Embryonic facial prominence (tissue), 1 donor: ENCODE data around the gene IRX4.

Source experiments
- DNase-seq: peaks from one replicate; pipeline ENCODE4 v3.0.0-alpha.2; 2016; ENCODE audit errors: extremely low spot score

Gene IRX4

GRCh38 chr5:1914471-1914870 lies 31.7 kb upstream of the IRX4 start:
- no peak for DNase-seq

DNA sequence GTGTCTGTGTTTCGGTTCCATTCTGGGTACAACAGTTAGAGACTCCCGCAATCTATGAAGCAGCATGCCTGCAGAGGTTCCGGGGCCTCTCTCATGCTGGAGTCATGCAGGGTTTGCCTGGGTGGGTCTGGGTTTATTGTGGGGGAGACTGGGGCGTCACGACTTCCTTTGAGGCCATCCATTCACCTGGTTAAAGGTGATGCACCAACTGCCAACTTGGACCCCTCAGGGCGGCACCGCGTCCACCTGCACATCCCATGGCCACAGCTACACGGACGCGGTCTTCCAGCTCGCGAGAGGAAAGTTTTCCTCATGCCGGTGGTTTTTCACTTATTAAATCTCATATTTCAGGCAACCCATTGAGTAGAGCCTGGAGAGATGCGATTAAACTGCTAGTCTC lies 30.9 kb upstream of the IRX4 start:
- no peak for DNase-seq

DNA sequence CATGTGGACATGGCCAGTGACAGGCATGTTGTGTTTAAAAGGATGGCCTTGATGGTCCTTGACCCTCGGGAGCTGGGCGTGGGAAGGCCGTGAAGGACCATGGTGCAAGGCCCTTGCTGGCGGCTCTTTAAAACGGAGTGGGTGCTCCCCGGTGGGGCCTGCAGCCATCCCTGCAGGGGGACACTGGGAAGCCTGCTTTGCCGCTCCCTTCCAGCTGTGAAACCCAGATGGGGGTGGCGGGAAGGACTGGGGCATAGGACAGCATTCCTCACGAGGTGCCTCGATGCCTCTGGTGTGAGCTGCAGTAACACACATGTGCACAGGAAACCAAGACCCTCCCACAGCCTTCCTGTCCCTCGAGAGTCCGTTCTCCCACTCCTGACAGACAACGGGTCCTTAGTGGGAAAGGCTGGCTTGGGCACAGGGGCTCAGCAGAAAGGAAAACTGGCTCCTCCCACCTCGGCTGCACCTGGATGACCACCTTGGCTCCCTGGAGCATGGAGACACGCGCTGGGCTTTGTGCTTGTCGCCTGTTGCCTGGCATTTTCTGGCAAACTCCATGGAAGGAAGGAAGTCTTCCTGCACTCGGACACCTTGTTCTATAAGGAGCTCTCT lies 30.3 kb upstream of the IRX4 start:
- no peak for DNase-seq

DNA sequence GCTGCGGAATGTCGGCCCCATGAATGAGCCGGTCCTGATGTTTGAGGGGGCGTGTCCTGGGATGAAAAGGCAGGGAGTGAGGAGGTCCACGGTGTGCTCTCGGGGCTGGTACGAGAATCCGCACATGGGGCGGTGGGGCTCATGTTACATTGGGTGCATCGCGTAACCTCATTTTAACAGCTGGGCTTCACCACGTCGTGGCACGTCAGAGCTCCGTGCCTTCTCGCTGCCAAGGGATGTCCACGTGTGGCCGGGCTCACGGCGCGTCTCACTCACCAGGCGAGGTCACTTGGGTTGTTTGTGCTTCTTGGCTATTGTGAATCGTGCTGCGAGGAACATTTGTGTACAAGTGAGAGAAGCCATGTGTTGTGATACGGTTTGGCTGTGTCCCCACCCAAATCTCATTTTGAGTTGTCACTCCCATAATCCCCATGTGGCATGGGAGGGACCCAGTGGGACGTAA lies 29.1 kb upstream of the IRX4 start:
- no peak for DNase-seq

DNA sequence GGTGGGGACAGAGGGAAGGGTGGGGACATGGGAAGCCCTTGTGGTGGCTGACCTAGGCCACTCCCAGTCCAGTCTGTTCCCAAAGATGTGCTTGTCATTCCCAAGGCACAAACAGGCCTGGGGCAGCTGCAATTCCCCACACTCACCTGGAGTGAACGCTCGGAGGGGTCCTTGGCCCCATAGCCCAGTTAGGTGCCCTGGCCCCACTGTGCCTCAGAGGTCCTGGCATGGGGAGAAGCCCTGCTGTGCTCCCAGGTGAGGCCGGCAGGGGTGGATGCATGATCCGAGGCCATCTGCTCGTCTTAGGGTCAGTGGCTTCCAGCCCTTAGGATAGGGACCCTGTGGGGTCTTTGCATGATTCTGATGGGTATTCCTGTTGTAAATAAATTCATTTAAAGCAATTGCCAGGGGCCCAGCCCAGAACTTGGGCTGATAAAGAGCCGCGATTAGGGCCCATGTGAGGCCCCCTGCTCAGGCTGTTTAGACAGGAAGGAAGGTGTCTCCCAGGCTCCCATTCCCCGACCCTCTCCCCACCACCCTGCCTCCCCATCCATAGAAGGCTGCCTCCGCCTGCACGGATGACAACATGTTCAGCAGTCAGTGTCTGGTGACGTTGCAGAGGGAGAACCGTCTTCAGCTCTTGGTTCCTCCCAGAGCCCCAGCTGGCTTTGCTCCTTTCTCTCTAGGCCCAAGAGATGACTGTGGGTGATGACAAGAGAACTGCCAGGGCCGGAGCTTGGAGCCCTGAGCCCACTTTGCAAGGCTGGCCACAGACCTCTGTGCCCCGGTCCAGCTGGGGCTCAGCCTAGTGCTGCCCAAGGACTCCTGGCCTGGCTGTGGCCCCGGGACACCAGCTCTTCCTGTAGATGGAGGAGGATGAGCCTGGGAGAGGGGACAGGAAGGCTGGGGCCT lies 28.4 kb upstream of the IRX4 start:
- DNase-seq = no peak

DNA sequence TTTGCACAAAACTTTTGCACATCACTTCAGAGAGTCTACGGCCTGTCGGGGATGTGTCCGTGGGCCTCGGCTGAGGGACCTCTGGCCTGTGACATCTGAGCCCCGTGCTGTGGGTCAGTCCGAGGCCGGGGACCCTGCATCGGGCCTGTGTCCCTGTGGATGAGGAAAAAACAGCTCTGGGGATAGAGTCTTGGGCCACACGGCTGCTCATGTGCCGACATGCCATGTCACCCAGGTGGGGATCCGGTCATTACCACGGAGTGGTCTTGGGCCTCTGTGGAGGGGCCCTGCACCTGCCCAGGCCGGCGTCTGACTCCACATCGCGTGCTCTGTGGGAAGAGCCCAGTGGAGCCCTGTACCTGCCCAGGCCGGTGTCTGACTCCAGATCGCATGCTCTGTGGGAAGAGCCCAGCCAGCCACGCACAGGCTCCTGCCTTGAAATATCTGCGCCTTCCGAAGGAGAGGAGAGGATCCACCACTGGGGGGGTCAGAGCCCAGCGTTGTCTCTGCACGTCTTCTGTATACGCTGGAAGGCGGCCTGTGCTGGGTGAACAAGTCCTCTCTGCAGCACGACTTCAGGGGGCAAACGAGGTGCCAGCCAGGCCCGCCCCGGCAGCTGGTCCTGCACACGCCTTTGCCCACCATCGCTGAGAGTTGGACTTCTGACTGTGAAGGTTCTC lies 27.5 kb upstream of the IRX4 start:
- no peak for DNase-seq

DNA sequence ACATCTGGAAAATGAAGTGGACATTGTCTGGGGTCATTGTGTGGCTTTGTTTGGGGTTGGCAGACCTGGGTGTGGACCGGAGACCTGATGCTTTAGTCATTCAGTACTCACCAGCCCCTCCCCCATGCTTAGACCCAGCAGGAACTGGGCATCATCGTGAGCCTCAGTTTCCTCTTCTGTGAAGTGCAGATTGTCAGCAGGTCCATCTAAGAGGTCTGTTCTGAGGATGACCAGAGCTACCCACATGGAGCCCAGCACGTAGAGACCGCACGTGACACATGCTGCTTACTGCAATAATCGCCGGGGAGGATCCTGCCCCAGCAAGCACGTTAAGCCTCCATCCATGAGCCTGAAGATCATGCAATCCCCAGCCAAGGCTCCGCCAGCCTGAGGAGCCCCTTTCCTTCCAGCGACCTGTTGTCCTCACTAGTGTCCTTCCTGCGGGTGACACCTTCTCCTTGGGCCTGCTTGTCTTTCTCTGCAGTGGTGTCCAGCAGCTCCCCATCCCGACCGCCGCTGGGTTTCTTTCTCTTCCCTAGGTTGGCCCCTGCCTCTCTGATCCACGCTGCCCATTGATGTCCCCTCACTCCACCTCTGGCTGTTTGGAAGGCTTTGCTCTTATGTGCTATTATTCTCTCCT lies 26.7 kb upstream of the IRX4 start:
- no peak for DNase-seq

- no peak for DNase-seq
Observed at GRCh38 chr5:1908931-1909330, 26.2 kb upstream of the IRX4 start.

DNA sequence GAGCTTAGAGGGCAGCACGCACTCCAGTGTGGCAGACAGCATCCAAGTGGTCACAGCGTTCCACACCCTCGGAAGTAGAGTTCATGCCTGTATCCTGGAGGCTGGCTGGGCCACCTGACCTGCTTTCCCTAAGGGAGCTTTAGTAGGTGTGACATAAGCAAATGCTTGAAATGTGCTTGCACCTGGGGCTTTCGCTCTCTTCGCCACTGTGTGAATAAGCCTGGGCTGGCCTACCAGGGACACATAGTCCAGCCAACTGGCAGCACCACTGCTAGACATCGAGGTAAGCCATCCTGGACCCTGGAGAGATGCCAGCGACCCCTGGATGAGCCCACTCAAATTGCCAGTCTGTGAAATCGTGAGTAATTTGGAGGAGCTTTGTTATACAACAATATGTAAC lies 24.9 kb upstream of the IRX4 start:
- no peak for DNase-seq

- DNase-seq = no peak
Observed at GRCh38 chr5:1905108-1905507, 22.4 kb upstream of the IRX4 start.

GRCh38 chr5:1901983-1902382 lies 19.3 kb upstream of the IRX4 start:
- no peak for DNase-seq

- no peak for DNase-seq
Observed at GRCh38 chr5:1901061-1901460, 18.3 kb upstream of the IRX4 start.

GRCh38 chr5:1899201-1899600 lies 16.5 kb upstream of the IRX4 start:
- no peak for DNase-seq

GRCh38 chr5:1897816-1898450 lies 15.2 kb upstream of the IRX4 start:
- DNase-seq = no peak

- no peak for DNase-seq
Observed at GRCh38 chr5:1897386-1897785, 14.7 kb upstream of the IRX4 start.

- no peak for DNase-seq
Observed at GRCh38 chr5:1896602-1897376, 14.1 kb upstream of the IRX4 start.

DNA sequence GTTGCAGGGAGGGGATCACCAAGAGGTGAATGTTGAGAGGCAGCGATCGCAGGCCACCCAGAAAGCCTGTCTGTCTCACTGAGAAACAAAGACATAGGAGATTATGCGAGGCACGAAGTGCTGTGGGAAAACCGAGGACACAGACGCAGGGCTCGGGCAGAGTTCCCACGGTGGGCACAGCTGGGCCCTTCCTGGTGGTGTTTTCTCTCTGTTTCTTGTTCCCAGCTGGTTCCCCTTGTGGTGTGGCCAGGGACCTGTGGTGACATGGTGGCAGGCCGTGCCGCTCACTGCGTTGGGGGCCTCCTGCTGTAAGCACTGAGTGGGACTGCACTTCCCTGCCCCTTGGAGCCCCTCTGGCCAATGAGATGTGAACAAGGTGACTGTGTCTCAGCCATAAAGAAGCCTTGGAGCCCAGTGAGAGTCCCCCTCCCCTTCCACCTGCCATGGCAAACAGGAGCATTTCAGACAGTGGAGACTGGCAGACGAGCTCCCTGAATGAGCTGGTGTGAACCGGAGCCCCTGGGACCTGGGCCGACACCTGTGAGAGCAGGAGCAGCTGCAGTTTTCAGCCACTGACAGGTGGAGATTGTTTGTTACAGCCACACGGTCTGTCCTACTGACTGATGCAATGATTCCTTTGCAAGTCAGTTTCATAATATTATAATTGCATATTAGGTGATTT lies 13.2 kb upstream of the IRX4 start:
- no peak for DNase-seq

GRCh38 chr5:1894243-1894642 lies 11.5 kb upstream of the IRX4 start:
- DNase-seq = no peak

- no peak for DNase-seq
Observed at GRCh38 chr5:1893754-1894153, 11.0 kb upstream of the IRX4 start.

DNA sequence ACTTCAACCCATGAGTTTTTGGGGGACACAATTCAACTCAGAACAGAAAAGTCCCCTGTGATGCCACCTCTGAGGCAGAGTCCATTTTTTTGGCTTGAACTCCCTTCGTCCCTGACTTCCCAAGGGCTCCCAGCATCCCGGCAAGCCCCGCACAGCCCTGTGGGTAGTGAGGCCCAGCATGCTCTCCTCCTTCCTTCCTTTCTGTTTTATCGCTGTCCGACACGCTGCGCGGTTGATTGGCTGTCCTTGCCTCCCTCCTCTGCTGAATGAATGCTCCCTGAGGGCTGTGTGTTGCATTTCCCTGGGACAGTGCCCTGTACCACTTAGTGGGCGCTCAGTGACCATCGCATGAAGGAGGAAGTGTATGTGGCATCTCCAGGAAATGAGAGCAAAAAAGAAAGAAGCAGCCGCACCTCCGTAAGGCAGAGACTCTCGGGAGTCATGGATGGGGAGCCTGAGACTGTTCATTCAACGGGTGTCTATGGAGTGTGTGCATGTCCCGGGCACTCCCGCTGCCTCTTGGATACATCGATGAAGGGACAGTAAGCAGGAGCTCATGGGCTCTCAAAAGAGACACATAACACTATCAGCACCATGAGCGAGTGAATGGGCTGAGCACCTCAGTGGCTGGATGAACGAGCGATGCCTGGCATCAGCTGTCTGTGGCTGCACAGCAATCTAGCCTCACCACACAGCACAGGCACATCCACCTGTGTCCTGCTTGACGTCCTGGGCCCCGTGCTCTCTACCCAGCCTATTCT lies 10.1 kb upstream of the IRX4 start:
- no peak for DNase-seq
